ENCODE measurements around the gene ASIP. TPM values are rescaled to one million over a fixed set of nuclear protein-coding genes. Genes with fewer than 3 reads are reported as not detected.
"Not testable (repeated sequence)": the region's sequence is repeated elsewhere in the genome, so short reads cannot be mapped to it uniquely, and the experiment has no call there.

The ASIP gene
- total RNA-seq, 4 donors from 2014 or later = not detected

GRCh38 chr20:34293119-34293518 is 51.9 kb downstream of the ASIP start:
- Histone ChIP-seq H3K4me1 (no peaks in the 10 kb centered on the region), H3K4me3 (no peak overlapping the region), H3K9me3 (no peaks in the 10 kb centered on the region), H3K27ac (no peak overlapping the region), H3K36me3 (peaks cover 0 to 52% (median 0%) of the 10 kb centered on the region in 3 donors), H3K27me3 (no peaks in the 10 kb centered on the region)
- no peak for DNase-seq
- TF ChIP-seq POLR2A (IDR thresholded peaks at IDR 0.05) (no peak), CTCF (IDR thresholded peaks at IDR 0.05) (no peak)

GRCh38 chr20:34293589-34293988 is 52.4 kb downstream of the ASIP start:
- Histone ChIP-seq H3K9me3 (no peaks in the 10 kb centered on the region), H3K4me1 (no peaks in the 10 kb centered on the region), H3K27me3 (no peaks in the 10 kb centered on the region), H3K36me3 (peaks cover 0 to 52% (median 0%) of the 10 kb centered on the region in 3 donors), H3K27ac (no peak overlapping the region), H3K4me3 (no peak overlapping the region)
- TF ChIP-seq POLR2A (IDR thresholded peaks at IDR 0.05) (no peak), CTCF (IDR thresholded peaks at IDR 0.05) (no peak)
- DNase-seq = no peak

GRCh38 chr20:34294563-34294962 is 53.3 kb downstream of the ASIP start:
- no peaks in the 10 kb centered on the region for H3K4me1 ChIP-seq
- no peaks in the 10 kb centered on the region for H3K9me3 ChIP-seq
- H3K36me3 ChIP-seq = peaks cover 0 to 51% (median 0%) of the 10 kb centered on the region in 3 donors
- H3K27me3 ChIP-seq = no peaks in the 10 kb centered on the region
- TF ChIP-seq POLR2A (IDR thresholded peaks at IDR 0.05) (no peak), CTCF (IDR thresholded peaks at IDR 0.05) (no peak)
- no peak overlapping the region for H3K27ac ChIP-seq
- DNase-seq = no peak
- no peak overlapping the region for H3K4me3 ChIP-seq

- no peaks in the 10 kb centered on the region for H3K4me1 ChIP-seq
- no peak overlapping the region for H3K4me3 ChIP-seq
- DNase-seq = no peak
- no peaks in the 10 kb centered on the region for H3K27me3 ChIP-seq
- no peak overlapping the region for H3K27ac ChIP-seq
- TF ChIP-seq CTCF (IDR thresholded peaks at IDR 0.05) = no peak
- TF ChIP-seq POLR2A (IDR thresholded peaks at IDR 0.05) = no peak
- peaks cover 0 to 44% (median 0%) of the 10 kb centered on the region in 3 donors for H3K36me3 ChIP-seq
- H3K9me3 ChIP-seq = no peaks in the 10 kb centered on the region
These were observed 54.1 kb downstream of the ASIP start for GRCh38 chr20:34295284-34295683.

- peaks cover 0 to 32% (median 0%) of the 10 kb centered on the region in 3 donors for H3K36me3 ChIP-seq
- TF ChIP-seq POLR2A (IDR thresholded peaks at IDR 0.05) = no peak
- TF ChIP-seq CTCF (IDR thresholded peaks at IDR 0.05) = no peak
- DNase-seq = no peak
These were observed 55.2 kb downstream of the ASIP start for GRCh38 chr20:34296468-34296867.

GRCh38 chr20:34298294-34298784 is 57.1 kb downstream of the ASIP start:
- not testable (repeated sequence) for H3K27me3 ChIP-seq, DNase-seq, H3K4me3 ChIP-seq, H3K27ac ChIP-seq, H3K9me3 ChIP-seq
- peak in 4 of 6 experiments; percentile 21 to 37 (median 34) for TF ChIP-seq CTCF (IDR thresholded peaks at IDR 0.05)
- Histone ChIP-seq H3K4me1 (peaks cover 0 to 16% (median 0%) of the 10 kb centered on the region in 4 donors), H3K36me3 (peaks cover 0 to 16% (median 0%) of the 10 kb centered on the region in 3 donors)

More at GRCh38 chr20:34296468-34296867, 55.2 kb downstream of the ASIP start:
- no peak overlapping the region for H3K4me3 ChIP-seq
- H3K4me1 ChIP-seq = peaks cover 0 to 7% (median 0%) of the 10 kb centered on the region in 4 donors
- H3K27me3 ChIP-seq = no peaks in the 10 kb centered on the region
- H3K27ac ChIP-seq = no peak overlapping the region
- H3K9me3 ChIP-seq = no peaks in the 10 kb centered on the region

Measured in Peyer's patch (tissue), 4 donors.